IPS-18c (cell line): ENCODE data around the gene NEURL1B.
A peak's percentile ranks its signal among the peaks of the same experiment; 100 is the strongest.
"Not testable (repeated sequence)": the region's sequence is repeated elsewhere in the genome, so short reads cannot be mapped to it uniquely, and the experiment has no call there.

Experiments
- H3K4me3 ChIP-seq: 2 replicates; pipeline ENCODE4 v1.7.0; 2013; ENCODE audit warnings: low read depth, mild to moderate bottlenecking, low read length, moderate library complexity; ENCODE audit not compliant: insufficient read depth
- H3K9me3 ChIP-seq: one replicate; pipeline ENCODE4 v1.6.1; 2013; ENCODE audit warnings: mild to moderate bottlenecking, low read length, moderate library complexity; ENCODE audit not compliant: control insufficient read depth, insufficient read depth

The NEURL1B gene

DNA sequence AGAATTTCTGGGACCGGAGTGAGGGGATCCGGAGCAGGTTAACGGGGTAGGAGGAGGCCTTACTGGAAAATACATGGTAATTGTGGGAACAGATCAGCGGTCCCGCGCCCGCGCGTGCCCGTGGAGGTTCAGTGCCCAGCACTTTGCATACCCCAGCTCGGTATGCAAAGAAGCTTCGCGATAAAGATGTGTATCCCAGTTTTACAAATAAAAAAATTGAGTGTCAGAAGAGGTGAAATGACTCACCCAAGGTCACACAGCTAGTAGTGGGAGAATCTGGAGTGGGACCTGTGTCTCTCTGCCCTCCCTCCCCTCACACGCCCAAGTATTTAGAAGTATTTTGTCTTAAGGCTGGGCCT, 967 bp downstream of the NEURL1B start:
- peak overlapping the region; percentile 78 for H3K4me3 ChIP-seq
- no peaks in the 10 kb centered on the region for H3K9me3 ChIP-seq

DNA sequence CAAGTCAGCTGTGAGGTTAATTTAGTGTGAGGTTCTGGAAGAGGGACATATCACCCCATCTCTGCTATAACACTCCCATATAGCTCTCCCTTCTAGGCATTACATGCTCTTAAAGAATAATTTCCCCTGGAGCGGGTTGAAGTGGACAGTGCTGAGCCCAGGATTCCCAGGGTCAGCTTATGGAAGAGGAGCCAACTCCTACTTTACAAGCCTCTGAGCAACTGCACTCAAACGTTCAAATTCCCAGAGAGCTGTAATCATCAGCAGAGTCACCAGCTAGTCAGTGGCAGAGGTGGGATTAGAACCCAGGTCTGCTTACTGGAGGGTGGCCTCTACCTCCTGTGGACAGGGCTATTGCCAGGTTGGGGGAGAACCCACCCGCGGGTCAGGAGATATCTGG, 1.4 kb downstream of the NEURL1B start:
- Histone ChIP-seq H3K9me3 (no peaks in the 10 kb centered on the region), H3K4me3 (no peak overlapping the region)

- Histone ChIP-seq H3K4me3 (no peak overlapping the region), H3K9me3 (no peaks in the 10 kb centered on the region)
Measured at GRCh38 chr5:172642926-172643871, 2.1 kb downstream of the NEURL1B start.

DNA sequence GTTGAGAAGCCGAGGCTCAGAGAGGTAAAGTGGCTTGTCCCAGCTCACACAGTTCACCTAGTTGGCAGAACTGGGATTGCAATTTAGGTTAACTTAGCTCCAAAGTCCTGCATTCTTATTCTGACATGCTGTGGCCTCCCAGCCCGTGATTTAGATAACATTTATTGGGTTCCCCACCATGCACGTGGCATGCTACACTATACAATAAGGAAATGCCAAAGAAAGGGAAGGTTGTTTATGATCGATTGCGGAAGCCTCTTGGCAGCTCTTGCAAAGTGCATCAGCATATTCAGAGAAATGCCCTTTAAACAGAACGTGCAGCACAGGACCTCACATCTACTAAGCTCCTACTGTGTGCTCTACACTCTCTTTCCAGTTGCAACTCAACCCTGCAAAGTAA, 3.2 kb downstream of the NEURL1B start:
- no peak overlapping the region for H3K4me3 ChIP-seq
- no peaks in the 10 kb centered on the region for H3K9me3 ChIP-seq

- Histone ChIP-seq H3K4me3 (no peak overlapping the region), H3K9me3 (no peaks in the 10 kb centered on the region)
Measured at GRCh38 chr5:172644711-172645110, 3.6 kb downstream of the NEURL1B start.

DNA sequence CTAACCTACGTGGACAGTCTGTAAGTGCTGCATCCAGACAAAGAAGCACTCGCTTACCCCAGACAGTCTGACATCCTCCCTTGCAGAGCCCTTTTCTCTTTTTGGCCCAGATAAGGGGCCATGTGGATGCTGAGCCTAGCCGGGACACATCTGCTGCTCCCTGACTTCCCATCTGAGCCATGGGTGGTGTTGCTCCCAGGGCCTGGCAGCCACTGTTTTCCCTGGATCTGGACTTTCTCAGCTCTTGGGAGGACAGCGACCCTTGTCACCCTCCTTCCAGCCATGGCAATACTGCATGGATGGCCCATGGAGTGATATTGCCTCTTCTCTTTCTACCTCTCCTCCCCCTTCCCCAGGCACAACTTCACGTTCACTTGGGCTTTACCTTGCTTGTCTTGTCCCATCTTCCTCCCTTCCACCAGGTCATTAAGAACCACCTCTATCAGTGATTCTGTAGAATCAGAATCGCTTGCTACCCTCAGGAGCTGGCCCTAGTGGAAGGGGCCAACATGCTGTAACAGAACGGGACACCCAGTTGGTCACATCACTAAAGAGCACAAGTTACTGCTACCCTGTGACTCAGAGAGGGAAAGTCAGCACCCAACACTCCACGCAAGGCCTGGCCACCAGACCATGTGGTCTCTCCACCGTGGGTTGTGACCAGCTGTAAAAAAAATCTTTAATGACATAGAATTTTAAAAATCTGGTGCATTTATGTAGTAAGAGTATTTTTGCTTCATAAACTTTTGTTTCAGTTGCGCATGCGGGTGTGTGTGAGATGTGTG, 4.4 kb downstream of the NEURL1B start:
- H3K4me3 ChIP-seq, result no peak overlapping the region
- no peaks in the 10 kb centered on the region for H3K9me3 ChIP-seq

DNA sequence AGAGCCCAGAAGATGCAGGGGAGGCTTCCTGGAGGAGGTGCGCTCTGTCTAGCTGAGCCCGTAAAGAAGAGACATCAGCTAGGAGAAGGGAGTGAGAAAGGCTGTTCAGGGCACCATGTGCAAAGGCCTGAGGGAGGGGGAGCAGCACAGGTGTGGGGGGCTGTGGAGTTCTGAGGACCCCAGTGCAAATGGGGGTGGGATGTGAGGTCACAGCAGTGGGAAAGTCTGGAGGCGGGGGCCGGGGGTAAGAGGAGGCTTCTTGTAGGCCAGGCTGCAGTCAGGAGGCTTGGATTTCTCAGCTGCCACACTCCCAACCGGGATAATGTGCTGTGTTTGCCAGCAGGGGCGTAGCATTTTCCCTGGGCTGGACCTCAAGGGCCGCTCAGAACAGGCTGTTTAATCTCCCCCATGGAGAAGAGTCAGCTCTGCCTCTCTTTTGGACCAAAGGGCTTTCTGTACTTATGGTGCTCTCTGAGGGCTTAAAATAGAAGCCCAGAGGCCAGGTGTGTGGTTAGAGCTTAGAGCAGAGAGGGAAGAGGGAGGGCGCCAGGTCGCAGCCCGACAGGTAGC, 5.7 kb downstream of the NEURL1B start:
- no peak overlapping the region for H3K4me3 ChIP-seq
- H3K9me3 ChIP-seq, result no peaks in the 10 kb centered on the region

DNA sequence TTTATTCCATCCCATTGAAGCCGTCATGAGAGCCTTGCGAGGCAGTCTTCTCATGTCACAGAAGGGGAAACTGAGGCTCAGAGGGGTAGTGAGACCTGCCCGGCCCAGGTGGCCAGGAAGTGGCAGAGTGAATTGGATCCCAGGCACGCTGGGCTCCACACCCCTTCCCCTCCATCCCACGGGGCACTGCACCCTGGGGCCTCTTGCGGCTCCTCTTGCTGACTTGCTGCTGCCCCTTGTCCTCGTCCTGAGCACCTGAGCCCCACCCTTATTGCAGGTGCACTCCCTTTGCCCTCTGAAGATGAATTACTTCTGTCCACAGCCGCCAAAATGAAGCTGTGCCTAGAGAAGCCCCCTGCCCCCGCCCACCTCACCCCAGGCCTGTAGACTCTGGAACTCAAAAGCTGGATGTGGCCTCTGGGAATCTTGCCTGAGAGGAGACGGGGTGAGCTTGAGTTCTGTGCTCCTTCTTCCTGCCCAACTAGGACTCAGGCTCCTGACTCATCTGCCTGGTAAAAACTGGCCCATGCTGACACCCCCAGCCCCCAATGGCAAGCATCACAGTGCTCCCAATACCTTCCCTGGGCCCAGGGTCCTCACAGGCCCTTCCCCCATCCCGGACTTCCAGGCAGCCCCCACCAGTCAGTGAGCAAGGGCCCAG, 6.4 kb downstream of the NEURL1B start:
- Histone ChIP-seq H3K4me3 (no peak overlapping the region), H3K9me3 (no peaks in the 10 kb centered on the region)

DNA sequence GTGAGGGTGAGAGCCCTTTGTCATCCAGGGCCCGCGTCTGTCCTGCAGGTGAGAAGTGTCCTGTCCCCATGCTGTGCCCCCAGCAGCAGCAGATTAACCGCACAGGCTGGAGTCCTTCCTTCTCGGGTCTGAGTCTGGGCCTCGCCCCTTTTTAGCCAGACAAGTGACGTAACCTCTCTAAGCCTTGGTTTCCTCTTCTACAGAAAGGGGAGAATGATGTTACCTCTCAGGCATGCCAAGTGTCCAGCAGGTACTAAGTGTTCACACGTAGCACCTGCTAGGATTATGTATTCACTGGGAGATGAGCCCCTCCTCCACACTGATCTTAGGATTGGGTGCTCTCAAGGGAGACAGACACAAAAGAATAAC, 6.9 kb downstream of the NEURL1B start:
- no peak overlapping the region for H3K4me3 ChIP-seq
- H3K9me3 ChIP-seq, result no peaks in the 10 kb centered on the region

DNA sequence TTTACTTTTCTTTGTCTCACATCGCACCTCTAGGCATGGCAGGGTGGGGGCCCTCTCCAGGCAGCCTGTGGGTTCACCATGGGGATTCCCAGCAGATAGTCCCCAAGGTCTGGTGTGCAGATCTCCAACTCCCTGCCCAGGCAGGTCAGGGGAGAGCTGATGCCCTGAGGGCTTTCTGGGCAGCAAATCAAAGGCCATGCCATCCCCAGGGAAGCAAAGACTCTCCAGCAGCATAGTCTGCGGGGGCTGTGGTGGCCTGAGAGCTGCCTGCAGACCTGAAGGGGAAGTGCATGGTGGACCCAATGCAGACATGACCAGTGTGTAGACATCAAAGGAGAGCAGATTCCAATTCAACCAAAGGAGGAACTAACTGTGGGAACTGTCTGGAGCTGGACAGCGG, 7.7 kb downstream of the NEURL1B start:
- H3K9me3 ChIP-seq, result no peaks in the 10 kb centered on the region
- H3K4me3 ChIP-seq, result no peak overlapping the region

DNA sequence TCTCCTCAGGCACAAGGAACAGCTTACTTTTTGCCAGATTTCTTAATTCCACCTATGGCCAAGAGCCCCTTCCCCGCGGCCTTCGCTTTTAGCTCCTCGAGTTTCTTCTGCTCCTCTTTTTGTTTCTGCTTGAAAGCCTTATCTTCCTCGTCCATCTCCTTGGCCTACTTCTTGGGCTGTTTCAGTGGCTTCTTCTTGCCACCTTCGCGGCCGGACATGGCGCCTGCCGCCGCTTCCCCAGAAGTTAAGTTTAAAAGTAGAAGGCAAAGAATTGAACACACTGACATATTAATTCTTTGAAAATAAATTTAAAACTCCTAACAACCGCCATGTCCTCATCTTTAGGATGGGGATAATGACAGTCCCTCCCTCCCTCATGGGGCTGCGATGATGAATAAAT, 15.4 kb downstream of the NEURL1B start:
- not testable (repeated sequence) for H3K4me3 ChIP-seq, H3K9me3 ChIP-seq

GRCh38 chr5:172657524-172658233, 16.6 kb downstream of the NEURL1B start:
- not testable (repeated sequence) for H3K4me3 ChIP-seq, H3K9me3 ChIP-seq

GRCh38 chr5:172658391-172658790, 17.3 kb downstream of the NEURL1B start:
- H3K4me3 ChIP-seq, result no peak overlapping the region
- no peaks in the 10 kb centered on the region for H3K9me3 ChIP-seq

DNA sequence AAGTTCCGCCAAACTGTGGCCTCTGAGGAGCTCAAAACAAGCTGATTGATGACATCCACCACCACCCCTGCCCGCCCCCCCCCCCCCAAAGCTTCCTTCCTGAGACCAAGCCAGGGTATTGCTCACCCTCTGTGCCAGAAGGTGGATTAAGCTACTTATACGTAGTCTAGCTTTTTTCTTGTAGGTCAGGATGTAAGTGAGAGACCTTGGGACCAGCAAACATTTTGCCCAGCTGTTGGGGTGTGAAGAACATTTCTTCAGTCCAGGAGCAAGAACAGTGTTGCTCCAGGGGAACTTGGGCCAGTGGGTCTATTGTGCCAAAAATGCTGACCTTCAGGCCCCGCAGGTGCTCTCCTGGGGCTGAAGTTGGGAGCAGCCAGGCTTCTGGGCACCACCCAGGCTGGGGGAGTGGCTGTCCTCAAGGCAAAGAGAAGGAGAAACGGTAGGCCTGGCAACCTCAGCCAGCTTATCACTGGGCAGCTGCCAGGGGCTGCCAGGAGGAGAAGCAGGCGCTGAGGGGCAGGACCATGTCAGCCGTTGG, 18.0 kb downstream of the NEURL1B start:
- no peak overlapping the region for H3K4me3 ChIP-seq

GRCh38 chr5:172659570-172659908, 18.5 kb downstream of the NEURL1B start:
- no peak overlapping the region for H3K4me3 ChIP-seq
- H3K9me3 ChIP-seq, result no peaks in the 10 kb centered on the region

More for the DNA sequence above, 18.0 kb downstream of the NEURL1B start:
- H3K9me3 ChIP-seq, result no peaks in the 10 kb centered on the region

DNA sequence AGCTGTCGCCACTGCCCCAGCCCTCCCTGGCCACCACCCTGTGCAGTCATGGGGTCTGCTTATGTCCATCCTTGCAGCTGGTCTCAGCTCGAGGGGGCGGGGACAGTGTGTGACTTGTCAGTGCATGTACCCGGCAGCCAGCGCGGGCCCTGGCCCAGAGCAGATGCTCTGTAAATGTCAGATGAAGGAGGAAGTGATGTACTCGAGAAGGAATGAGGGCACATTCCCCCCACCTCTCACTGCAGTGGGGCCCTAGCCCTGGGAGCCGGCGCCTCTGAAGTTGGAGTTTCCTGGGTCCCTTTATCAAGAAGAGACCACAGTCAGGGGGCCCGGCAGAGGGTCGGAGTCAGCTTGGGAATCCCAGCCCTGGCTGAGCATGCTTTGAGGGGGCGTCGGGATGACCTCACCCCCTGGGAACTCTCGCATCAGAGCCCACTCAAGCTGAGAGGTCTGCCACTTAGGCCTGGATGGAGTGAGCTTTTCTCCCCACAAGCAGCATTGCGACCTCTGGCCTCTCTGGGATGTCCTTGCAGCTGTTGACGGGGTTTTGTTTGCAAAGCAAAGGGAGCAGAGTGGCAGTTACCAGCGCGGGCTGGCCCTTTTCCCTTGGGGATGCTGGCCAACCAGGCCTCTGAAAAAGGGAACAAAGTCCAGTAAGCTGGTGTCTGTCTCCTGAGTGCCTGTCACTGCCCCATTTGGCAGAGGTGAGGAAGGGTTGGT, 19.0 kb downstream of the NEURL1B start:
- Histone ChIP-seq H3K4me3 (no peak overlapping the region), H3K9me3 (no peaks in the 10 kb centered on the region)
